Stomach smooth muscle (tissue), 2 donors: ENCODE measurements around the gene OPA3.
A peak's percentile ranks its signal among the peaks of the same experiment; 100 is the strongest.

Experiments
- H3K27ac ChIP-seq: one replicate; pipeline ENCODE4 v1.7.0; 2013; ENCODE audit warnings: mild to moderate bottlenecking, low read length, inconsistent platforms
- H3K27me3 ChIP-seq, 2 donors: one replicate each; pipeline ENCODE4 v1.7.0; 2013; ENCODE audit warnings: low read length in 2 of 2; ENCODE audit not compliant: insufficient read depth in 2 of 2, control insufficient read depth in 1 of 2
- H3K36me3 ChIP-seq, 2 donors: one replicate each; pipeline ENCODE4 v1.7.0; 2013; ENCODE audit warnings: low read length in 2 of 2; ENCODE audit not compliant: control insufficient read depth in 2 of 2, insufficient read depth in 2 of 2
- H3K4me1 ChIP-seq: one replicate; pipeline ENCODE4 v1.7.0; 2013; ENCODE audit warnings: low read length; ENCODE audit not compliant: control insufficient read depth, insufficient read depth
- H3K4me3 ChIP-seq, 2 donors: one replicate each; pipeline ENCODE4 v1.7.0; 2013; ENCODE audit warnings: low read length in 2 of 2
- H3K9ac ChIP-seq, 2 donors: one replicate each; pipeline ENCODE4 v1.7.0; 2013; ENCODE audit warnings: low read length in 2 of 2, mild to moderate bottlenecking in 1 of 2
- H3K9me3 ChIP-seq, 2 donors: one replicate each; pipeline ENCODE4 v1.7.0; 2013; ENCODE audit warnings: low read length in 2 of 2; ENCODE audit not compliant: control insufficient read depth in 2 of 2
- donor health status: healthy.
- donor health status: Pancreatic carcinoma.

OPA3 gene

GRCh38 chr19:45489216-45489855, 95.3 kb downstream of the OPA3 start:
- peaks cover 0 to under 1% of the 10 kb centered on the region in 2 donors for H3K27me3 ChIP-seq
- H3K4me3 ChIP-seq: no peak overlapping the region
- peaks cover 16% of the 10 kb centered on the region for H3K4me1 ChIP-seq
- no peak overlapping the region for H3K27ac ChIP-seq
- no peak overlapping the region for H3K9ac ChIP-seq
- no peaks in the 10 kb centered on the region for H3K9me3 ChIP-seq
- H3K36me3 ChIP-seq: no peaks in the 10 kb centered on the region

- no peak overlapping the region for H3K27ac ChIP-seq
- H3K27me3 ChIP-seq: no peaks in the 10 kb centered on the region
- peaks cover 16% of the 10 kb centered on the region for H3K4me1 ChIP-seq
- no peaks in the 10 kb centered on the region for H3K36me3 ChIP-seq
- no peak overlapping the region for H3K9ac ChIP-seq
- H3K4me3 ChIP-seq: no peak overlapping the region
- H3K9me3 ChIP-seq: no peaks in the 10 kb centered on the region
These were observed 95.9 kb downstream of the OPA3 start for GRCh38 chr19:45488708-45489107.

- H3K4me1 ChIP-seq: no peaks in the 10 kb centered on the region
- no peaks in the 10 kb centered on the region for H3K27me3 ChIP-seq
- H3K27ac ChIP-seq: peak overlapping the region; percentile 60
- no peaks in the 10 kb centered on the region for H3K9me3 ChIP-seq
- no peaks in the 10 kb centered on the region for H3K36me3 ChIP-seq
- peak overlapping the region; percentile 80 to 85 for H3K4me3 ChIP-seq
- peak overlapping the region; percentile 44 to 55 for H3K9ac ChIP-seq
These were observed 99.1 kb downstream of the OPA3 start for GRCh38 chr19:45485305-45486077.

GRCh38 chr19:45484273-45484945, 100.2 kb downstream of the OPA3 start:
- Histone ChIP-seq H3K9me3 (no peaks in the 10 kb centered on the region), H3K27ac (no peak overlapping the region), H3K4me1 (no peaks in the 10 kb centered on the region), H3K4me3 (no peak overlapping the region), H3K9ac (no peak overlapping the region), H3K36me3 (no peaks in the 10 kb centered on the region), H3K27me3 (no peaks in the 10 kb centered on the region)

- Histone ChIP-seq H3K9ac (no peak overlapping the region), H3K4me1 (peaks cover 3% of the 10 kb centered on the region), H3K4me3 (no peak overlapping the region), H3K27ac (no peak overlapping the region), H3K36me3 (no peaks in the 10 kb centered on the region), H3K9me3 (no peaks in the 10 kb centered on the region), H3K27me3 (no peaks in the 10 kb centered on the region)
These were observed 101.6 kb downstream of the OPA3 start for GRCh38 chr19:45483033-45483432.

GRCh38 chr19:45478454-45479238, 106.0 kb downstream of the OPA3 start:
- Histone ChIP-seq H3K4me3 (peak overlapping the region; percentile 84 to 85), H3K4me1 (peaks cover 9% of the 10 kb centered on the region), H3K27ac (peak overlapping the region; percentile 98), H3K9ac (peak overlapping the region; percentile 96 to 99), H3K9me3 (no peaks in the 10 kb centered on the region), H3K27me3 (no peaks in the 10 kb centered on the region), H3K36me3 (no peaks in the 10 kb centered on the region)

GRCh38 chr19:45477713-45478453, 106.7 kb downstream of the OPA3 start:
- Histone ChIP-seq H3K9ac (peak overlapping the region; percentile 55 to 96), H3K9me3 (no peaks in the 10 kb centered on the region), H3K27me3 (no peaks in the 10 kb centered on the region), H3K4me3 (peak overlapping the region; percentile 84 to 85), H3K36me3 (peaks cover 0 to 2% of the 10 kb centered on the region in 2 donors), H3K27ac (peak overlapping the region; percentile 98), H3K4me1 (peaks cover 10% of the 10 kb centered on the region)
